B cell (primary cell): ENCODE results near the gene DPEP2.

ENCODE experiments used
- EZH2 ChIP-seq: IDR thresholded peaks from 2 replicates; pipeline ENCODE4 v1.6.1; 2012; ENCODE audit warnings: borderline replicate concordance, low read depth, mild to moderate bottlenecking, moderate library complexity, low read length; ENCODE audit not compliant: insufficient read depth, poor library complexity, severe bottlenecking
- TF ChIP-seq, protein P1 (sequence below): fragments of 200-600 bp; IDR thresholded peaks from one replicate; pipeline ENCODE4 v1.8.0; 2022; ENCODE audit warnings: antibody characterized with exemption, mild to moderate bottlenecking

DNA sequence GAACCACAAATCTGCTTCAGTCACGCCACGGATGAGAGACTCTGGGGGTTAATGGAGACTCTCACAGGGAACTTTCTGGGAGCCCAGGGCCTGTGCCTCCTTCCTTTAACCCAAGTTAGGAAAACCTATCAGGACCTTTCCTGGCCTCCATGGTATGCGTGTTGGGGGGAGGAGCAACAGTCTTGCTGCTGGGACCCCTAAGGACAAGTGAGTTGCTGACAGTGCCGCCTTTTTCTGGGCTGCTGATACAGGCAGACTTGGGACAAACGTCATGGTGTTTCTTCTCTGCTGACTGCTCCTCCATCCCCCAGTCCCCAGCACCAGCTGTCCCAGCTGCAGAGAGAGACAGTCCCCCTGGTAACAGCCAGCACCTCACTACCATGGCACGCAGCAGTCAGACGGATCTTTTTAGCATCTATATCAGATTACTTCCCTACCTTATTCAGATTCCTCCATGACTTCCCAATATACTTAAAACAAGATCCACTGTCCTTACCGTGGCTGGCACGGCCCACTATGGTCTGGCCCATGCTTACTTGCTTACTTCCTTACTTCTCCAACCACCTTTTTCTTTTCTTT lies 10.0 kb upstream of the DPEP2 start:
- no peak for TF ChIP-seq EZH2
- TF ChIP-seq, protein P1, sequence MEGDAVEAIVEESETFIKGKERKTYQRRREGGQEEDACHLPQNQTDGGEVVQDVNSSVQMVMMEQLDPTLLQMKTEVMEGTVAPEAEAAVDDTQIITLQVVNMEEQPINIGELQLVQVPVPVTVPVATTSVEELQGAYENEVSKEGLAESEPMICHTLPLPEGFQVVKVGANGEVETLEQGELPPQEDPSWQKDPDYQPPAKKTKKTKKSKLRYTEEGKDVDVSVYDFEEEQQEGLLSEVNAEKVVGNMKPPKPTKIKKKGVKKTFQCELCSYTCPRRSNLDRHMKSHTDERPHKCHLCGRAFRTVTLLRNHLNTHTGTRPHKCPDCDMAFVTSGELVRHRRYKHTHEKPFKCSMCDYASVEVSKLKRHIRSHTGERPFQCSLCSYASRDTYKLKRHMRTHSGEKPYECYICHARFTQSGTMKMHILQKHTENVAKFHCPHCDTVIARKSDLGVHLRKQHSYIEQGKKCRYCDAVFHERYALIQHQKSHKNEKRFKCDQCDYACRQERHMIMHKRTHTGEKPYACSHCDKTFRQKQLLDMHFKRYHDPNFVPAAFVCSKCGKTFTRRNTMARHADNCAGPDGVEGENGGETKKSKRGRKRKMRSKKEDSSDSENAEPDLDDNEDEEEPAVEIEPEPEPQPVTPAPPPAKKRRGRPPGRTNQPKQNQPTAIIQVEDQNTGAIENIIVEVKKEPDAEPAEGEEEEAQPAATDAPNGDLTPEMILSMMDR: no peak
